PC-3 (cell line): ENCODE measurements around the gene NEGR1.

Experiments used
- EZH2 ChIP-seq: fragments of 300-600 bp; sonication (generic); IDR thresholded peaks from one replicate; pipeline ENCODE4 v1.6.1; 2017; ENCODE audit warnings: antibody characterized with exemption, mild to moderate bottlenecking, low read length; ENCODE audit not compliant: unreplicated experiment
- EZH2phosphoT487 ChIP-seq: fragments of 300-600 bp; sonication (generic); IDR thresholded peaks from 2 replicates; pipeline ENCODE4 v1.6.1; 2018; ENCODE audit warnings: mild to moderate bottlenecking, antibody characterized with exemption, low read length, borderline replicate concordance
- TF ChIP-seq, protein P1 (sequence below): fragments of 300-600 bp; sonication (generic); conservative IDR thresholded peaks from 2 replicates; pipeline ENCODE4 v1.5.1; 2017; ENCODE audit warnings: antibody characterized with exemption, low read depth, mild to moderate bottlenecking, low read length

DNA sequence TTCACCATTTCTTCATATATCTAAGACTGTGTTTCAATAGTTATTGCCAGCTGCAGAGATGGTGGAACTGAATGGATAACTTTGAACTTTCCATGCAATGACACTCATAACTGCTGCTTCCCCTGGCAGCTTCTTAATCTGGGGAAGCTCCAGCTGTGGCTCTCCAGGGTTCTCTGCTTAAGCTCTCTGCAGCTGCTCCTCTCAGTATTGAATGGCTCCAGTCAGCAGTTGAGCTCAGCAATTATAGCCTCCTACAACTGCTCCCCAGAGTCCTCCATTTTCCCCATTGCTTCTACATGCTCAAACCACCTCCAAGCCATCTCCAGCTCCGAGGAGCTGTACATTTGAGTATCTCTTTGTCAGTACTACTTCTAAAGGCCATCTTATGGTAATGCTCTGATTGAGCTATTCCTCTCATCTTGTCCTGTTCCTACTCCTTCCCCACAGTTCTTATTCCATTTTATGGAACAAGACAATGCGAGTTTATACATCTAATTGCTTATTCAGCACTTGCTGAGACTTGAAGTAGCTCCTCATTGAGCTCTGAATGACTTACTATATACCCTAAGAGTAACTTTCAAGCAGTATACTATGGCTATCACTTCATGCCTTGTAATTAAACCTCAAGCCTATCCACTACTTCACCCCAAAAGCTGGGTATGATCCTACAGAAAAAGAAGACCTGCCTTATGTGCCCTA lies 362.4 kb downstream of the NEGR1 start:
- TF ChIP-seq, protein P1, sequence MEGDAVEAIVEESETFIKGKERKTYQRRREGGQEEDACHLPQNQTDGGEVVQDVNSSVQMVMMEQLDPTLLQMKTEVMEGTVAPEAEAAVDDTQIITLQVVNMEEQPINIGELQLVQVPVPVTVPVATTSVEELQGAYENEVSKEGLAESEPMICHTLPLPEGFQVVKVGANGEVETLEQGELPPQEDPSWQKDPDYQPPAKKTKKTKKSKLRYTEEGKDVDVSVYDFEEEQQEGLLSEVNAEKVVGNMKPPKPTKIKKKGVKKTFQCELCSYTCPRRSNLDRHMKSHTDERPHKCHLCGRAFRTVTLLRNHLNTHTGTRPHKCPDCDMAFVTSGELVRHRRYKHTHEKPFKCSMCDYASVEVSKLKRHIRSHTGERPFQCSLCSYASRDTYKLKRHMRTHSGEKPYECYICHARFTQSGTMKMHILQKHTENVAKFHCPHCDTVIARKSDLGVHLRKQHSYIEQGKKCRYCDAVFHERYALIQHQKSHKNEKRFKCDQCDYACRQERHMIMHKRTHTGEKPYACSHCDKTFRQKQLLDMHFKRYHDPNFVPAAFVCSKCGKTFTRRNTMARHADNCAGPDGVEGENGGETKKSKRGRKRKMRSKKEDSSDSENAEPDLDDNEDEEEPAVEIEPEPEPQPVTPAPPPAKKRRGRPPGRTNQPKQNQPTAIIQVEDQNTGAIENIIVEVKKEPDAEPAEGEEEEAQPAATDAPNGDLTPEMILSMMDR = no peak
- TF ChIP-seq EZH2phosphoT487 (no peak), EZH2 (no peak)
